Measurements from ENCODE around the gene P2RX1. TPM values are rescaled to one million over a fixed set of nuclear protein-coding genes. Genes with fewer than 3 reads are reported as not detected.

Gene P2RX1
- total RNA-seq, 3 donors from 2014 or later, result 2.5 to 4.9 (median 3.5) TPM

DNA sequence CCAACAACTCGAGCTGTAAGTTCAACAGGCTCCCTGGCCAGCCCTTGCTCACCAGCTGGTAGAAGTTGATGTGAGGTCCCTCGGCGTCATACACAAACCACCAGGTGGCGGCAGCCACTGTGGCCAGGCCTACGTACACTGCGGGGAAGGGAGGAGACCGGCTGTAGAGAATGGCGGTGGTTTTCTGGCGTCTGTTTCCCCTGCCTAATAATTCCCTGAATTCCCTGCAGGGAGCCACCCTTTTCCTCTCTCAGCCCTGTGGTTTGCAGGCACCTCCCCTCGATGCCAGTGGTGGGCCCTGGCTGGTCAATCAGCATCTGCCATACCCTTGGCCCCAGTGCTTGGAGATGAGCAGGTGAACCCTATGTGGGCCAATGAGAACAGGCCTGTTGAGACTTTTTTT is 18.9 kb upstream of the P2RX1 start:
- DNase-seq (peak in 2 of 3 donors; percentile 82 to 83), ATAC-seq (peak; percentile 92)
- H3K4me1 ChIP-seq (ENCODE audit: low read depth), result no peaks in the 10 kb centered on the region
- no peaks in the 10 kb centered on the region for H3K36me3 ChIP-seq (ENCODE audit: low read depth)
- intact Hi-C loops (cut with DNase I, micrococcal nuclease), result loop anchor here in 1 of 2 donors (10.0 kb wide), 1 partner anchor 70 kb away; no protein-coding TSS in a partner anchor
- TF ChIP-seq, protein P1, sequence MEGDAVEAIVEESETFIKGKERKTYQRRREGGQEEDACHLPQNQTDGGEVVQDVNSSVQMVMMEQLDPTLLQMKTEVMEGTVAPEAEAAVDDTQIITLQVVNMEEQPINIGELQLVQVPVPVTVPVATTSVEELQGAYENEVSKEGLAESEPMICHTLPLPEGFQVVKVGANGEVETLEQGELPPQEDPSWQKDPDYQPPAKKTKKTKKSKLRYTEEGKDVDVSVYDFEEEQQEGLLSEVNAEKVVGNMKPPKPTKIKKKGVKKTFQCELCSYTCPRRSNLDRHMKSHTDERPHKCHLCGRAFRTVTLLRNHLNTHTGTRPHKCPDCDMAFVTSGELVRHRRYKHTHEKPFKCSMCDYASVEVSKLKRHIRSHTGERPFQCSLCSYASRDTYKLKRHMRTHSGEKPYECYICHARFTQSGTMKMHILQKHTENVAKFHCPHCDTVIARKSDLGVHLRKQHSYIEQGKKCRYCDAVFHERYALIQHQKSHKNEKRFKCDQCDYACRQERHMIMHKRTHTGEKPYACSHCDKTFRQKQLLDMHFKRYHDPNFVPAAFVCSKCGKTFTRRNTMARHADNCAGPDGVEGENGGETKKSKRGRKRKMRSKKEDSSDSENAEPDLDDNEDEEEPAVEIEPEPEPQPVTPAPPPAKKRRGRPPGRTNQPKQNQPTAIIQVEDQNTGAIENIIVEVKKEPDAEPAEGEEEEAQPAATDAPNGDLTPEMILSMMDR (IDR thresholded peaks at IDR 0.05), result peak; percentile 28
- H3K4me3 ChIP-seq, result no peak overlapping the region
- no peaks in the 10 kb centered on the region for H3K9me3 ChIP-seq

DNA sequence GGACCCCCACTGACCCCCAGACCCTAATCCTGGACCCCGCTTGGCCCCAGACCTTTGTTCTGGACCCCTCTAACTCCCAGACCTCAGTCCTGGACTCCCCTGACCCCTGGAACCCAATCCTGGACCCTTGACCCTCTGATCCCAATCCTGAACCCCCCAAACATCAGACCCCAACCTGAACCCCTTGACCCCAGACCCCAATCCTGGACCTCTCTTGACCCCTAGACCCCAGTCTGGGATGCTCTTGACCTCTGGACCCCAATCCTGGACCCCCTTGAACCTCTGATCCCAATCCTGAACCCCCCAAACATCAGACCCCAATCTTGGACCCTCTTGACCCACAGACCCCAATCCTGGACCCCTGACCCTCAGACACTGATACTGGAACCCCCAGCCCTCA is 13.5 kb upstream of the P2RX1 start:
- H3K36me3 ChIP-seq (ENCODE audit: low read depth), result no peaks in the 10 kb centered on the region
- intact Hi-C loops (cut with DNase I, micrococcal nuclease), result loop anchor here in 1 of 2 donors (10.0 kb wide), 1 partner anchor 75 kb away; no protein-coding TSS in a partner anchor
- H3K4me3 ChIP-seq, result no peak overlapping the region
- ATAC-seq (no peak), DNase-seq (no peak)
- no peaks in the 10 kb centered on the region for H3K9me3 ChIP-seq
- no peaks in the 10 kb centered on the region for H3K4me1 ChIP-seq (ENCODE audit: low read depth)
- TF ChIP-seq, protein P1 (IDR thresholded peaks at IDR 0.05), result no peak

DNA sequence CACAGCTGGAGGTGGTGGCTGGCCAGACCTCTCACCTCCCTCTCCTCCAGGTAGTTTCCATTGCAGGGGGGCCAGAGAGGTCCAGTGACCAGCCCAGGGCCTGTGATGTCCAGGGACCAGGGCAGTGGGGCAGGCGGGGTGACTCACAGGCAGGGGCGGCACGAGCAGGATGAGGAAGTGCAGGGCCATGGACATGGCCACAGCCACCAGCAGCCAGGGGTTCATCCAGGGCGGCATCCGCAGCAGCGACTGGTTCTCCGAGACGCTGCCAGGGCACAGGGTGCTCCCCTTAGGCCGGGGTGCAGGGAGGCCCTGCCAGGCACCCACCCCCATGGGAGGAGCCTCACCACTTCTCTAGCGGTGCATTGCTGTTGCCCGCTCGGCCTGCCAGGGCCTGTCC is 12.9 kb upstream of the P2RX1 start:
- DNase-seq (no peak), ATAC-seq (no peak)
- Histone ChIP-seq H3K4me3 (no peak overlapping the region), H3K9me3 (no peaks in the 10 kb centered on the region), H3K4me1 (ENCODE audit: low read depth) (no peaks in the 10 kb centered on the region), H3K36me3 (ENCODE audit: low read depth) (no peaks in the 10 kb centered on the region)
- intact Hi-C loops (cut with DNase I, micrococcal nuclease), result no loop called here
- TF ChIP-seq, protein P1 (IDR thresholded peaks at IDR 0.05), result no peak

DNA sequence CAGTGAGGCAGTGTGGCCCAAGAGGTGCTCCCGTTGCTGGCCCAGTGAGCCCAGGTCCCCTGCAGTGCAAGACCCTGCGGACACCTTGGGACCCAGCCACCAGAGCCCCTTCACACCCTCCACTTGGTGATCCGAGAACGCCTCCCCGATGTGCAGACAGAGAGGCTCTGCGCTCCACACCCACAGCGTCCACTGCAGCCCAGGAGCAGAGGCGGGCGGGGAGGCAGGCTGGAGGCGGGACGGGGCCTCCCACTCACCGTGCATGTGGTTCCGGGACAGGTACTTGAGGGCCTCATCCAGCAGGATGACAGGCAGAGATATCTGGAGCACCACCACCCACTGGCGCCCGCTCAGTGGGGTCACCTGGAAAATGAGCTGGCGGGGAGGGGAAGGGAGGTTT is 12.1 kb upstream of the P2RX1 start:
- no peaks in the 10 kb centered on the region for H3K36me3 ChIP-seq (ENCODE audit: low read depth)
- no peaks in the 10 kb centered on the region for H3K4me1 ChIP-seq (ENCODE audit: low read depth)
- no peaks in the 10 kb centered on the region for H3K9me3 ChIP-seq
- DNase-seq, result no peak
- H3K4me3 ChIP-seq, result no peak overlapping the region
- TF ChIP-seq, protein P1 (IDR thresholded peaks at IDR 0.05), result no peak
- intact Hi-C loops (cut with DNase I, micrococcal nuclease), result no loop called here
- no peak for ATAC-seq

DNA sequence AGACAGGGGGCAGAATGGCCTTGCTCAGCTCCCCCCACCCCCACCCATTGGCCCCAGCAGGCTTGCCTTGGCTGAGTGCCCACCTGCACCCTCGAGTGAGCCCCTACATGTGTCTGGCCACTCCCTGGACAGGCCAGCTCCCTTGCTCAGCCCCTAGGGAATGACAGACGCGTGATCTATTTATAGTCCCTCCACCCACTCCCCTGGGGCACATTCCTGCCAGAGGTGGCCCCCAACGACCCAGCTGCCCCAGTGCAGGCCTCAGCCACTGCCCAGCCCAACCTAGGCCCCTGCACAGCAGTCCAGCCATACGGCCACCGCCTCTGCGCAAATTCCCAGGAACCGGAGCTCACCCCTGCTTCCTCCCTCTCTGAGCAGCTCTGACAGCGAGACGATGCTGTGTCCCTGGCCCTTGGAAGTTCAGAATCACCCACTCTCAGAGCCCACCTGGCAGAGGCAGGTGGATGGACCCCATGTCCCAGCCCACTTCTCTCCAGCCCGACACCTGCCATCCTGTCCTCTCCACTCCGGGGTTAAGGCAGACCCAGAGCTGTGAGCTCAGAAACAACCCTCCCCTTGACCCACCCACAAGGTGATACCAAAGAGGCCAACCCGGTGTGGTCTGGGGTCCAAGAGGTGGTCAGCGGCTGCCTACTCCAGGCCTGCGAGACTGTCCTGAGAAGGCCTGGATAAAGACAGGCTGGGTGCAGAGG is 11.5 kb upstream of the P2RX1 start:
- Histone ChIP-seq H3K36me3 (ENCODE audit: low read depth) (no peaks in the 10 kb centered on the region), H3K4me3 (no peak overlapping the region), H3K4me1 (ENCODE audit: low read depth) (no peaks in the 10 kb centered on the region), H3K9me3 (no peaks in the 10 kb centered on the region)
- TF ChIP-seq, protein P1 (IDR thresholded peaks at IDR 0.05), result no peak
- intact Hi-C loops (cut with DNase I, micrococcal nuclease), result no loop called here
- no peak for DNase-seq
- ATAC-seq, result no peak
